ENCODE data around the gene SLC8B1. TPM values are rescaled to one million over a fixed set of nuclear protein-coding genes. Genes with fewer than 3 reads are reported as not detected.

Gene SLC8B1
- total and polyA plus RNA-seq, 2 of the 4 experiments (the other 2 are of a cell fraction), result 4.1 to 10.2 TPM

GRCh38 chr12:113373440-113373839 is 38.5 kb upstream of the SLC8B1 start:
- H3K9me1 ChIP-seq (ENCODE audit: insufficient read depth, low read length), result peaks cover 20% of the 10 kb centered on the region
- peaks cover 2% of the 10 kb centered on the region; the same call in 1 of the 2 replicates for H4K20me1 ChIP-seq (ENCODE audit: insufficient read depth, low read length)
- no peaks in the 10 kb centered on the region for H3K27me3 ChIP-seq (ENCODE audit: control insufficient read depth, insufficient read depth, low read length)
- H3K4ac ChIP-seq (ENCODE audit: low read depth, low read length), result no peak overlapping the region
- TF ChIP-seq FOS (IDR thresholded peaks at IDR 0.05; ENCODE audit: low read depth, low read length), result no peak
- TF ChIP-seq RCOR1 (IDR thresholded peaks at IDR 0.05; ENCODE audit: insufficient replicate concordance, low read length), result no peak
- TF ChIP-seq RFX5 (IDR thresholded peaks at IDR 0.05; ENCODE audit: low read depth, low read length), result no peak
- TF ChIP-seq CHD1 (IDR thresholded peaks at IDR 0.05; ENCODE audit: low read depth, low read length), result no peak
- TF ChIP-seq MXI1 (IDR thresholded peaks at IDR 0.05; ENCODE audit: borderline replicate concordance, low read depth, low read length), result no peak
- TF ChIP-seq USF2 (IDR thresholded peaks at IDR 0.05; ENCODE audit: low read depth, low read length), result no peak
- no peak for TF ChIP-seq POLR2A (IDR thresholded peaks at IDR 0.05; ENCODE audit: low read depth, low read length)
- TF ChIP-seq RAD21 (IDR thresholded peaks at IDR 0.05; ENCODE audit: low read length), result no peak
- no peak for TF ChIP-seq SMC3 (IDR thresholded peaks at IDR 0.05; ENCODE audit: low read depth, low read length)
- TF ChIP-seq BHLHE40 (IDR thresholded peaks at IDR 0.05; ENCODE audit: low read depth, low read length), result no peak
- no peak for TF ChIP-seq CTCF (conservative IDR thresholded peaks at IDR 0.05; ENCODE audit: low read depth, low read length)
- no peak for TF ChIP-seq NFE2L2 (IDR thresholded peaks at IDR 0.05; ENCODE audit: low read depth, low read length)
- no peak for TF ChIP-seq CEBPB (IDR thresholded peaks at IDR 0.05; ENCODE audit: low read depth, low read length)
- TF ChIP-seq MAZ (IDR thresholded peaks at IDR 0.05; ENCODE audit: borderline replicate concordance, low read depth, low read length), result no peak
- no peak for TF ChIP-seq MAFK (IDR thresholded peaks at IDR 0.05; ENCODE audit: low read depth, low read length)
- dilution Hi-C loops (cut with HindIII; ENCODE audit: low sequenced_read_pairs, unreplicated experiment), result no loop called here
- H2BK5ac ChIP-seq (ENCODE audit: low read depth, low read length, poor library complexity, severe bottlenecking), result peak overlapping the region; percentile 47
- BruUV-seq (replicated peaks), result no TSS peak
- no peak overlapping the region for H3K4me3 ChIP-seq (ENCODE audit: insufficient read depth, low read depth, low read length)
- H3K23ac ChIP-seq (ENCODE audit: low read depth, low read length), result no peak overlapping the region
- H2BK15ac ChIP-seq (ENCODE audit: low read depth, low read length), result no peak overlapping the region
- H2BK120ac ChIP-seq (ENCODE audit: low read depth, low read length), result no peak overlapping the region
- H3K27ac ChIP-seq (ENCODE audit: insufficient read depth, low read length), result no peak overlapping the region
- H3K14ac ChIP-seq (replicated peaks; ENCODE audit: low read depth, low read length), result no peak overlapping the region
- H3K36me3 ChIP-seq (ENCODE audit: control insufficient read depth, insufficient read depth, low read length), result peaks cover 23% of the 10 kb centered on the region
- H3K9ac ChIP-seq (ENCODE audit: low read depth, low read length), result no peak overlapping the region
- no peak overlapping the region for H2AFZ ChIP-seq (replicated peaks; ENCODE audit: low read length, poor library complexity)
- DNase-seq (no peak), ATAC-seq (ENCODE audit: low read depth) (no peak)
- H3K79me1 ChIP-seq (ENCODE audit: low read depth in 1 of 2, low read length in 2 of 2), result peaks cover 0 to 9% of the 10 kb centered on the region in 2 experiments; a peak in 2 of 4 replicates
- intact Hi-C loops (cut with micrococcal nuclease), result no loop called here
- H4K91ac ChIP-seq (ENCODE audit: insufficient read depth, low read depth, low read length), result no peak overlapping the region
- H4K5ac ChIP-seq (ENCODE audit: low read depth, low read length), result no peak overlapping the region
- no peaks in the 10 kb centered on the region; the same call in 1 of the 2 replicates for H3K4me1 ChIP-seq (ENCODE audit: control insufficient read depth, insufficient read depth, low read length)
- 100% methylated on average over 1 to 2 of the region's 3 CpGs for WGBS, 2 experiments (ENCODE audit: extremely low coverage in 2 of 2, insufficient read length in 1 of 2)
- in situ Hi-C loops (cut with MboI; ENCODE audit: low sequenced_read_pairs), result no loop called here
- H3K9me3 ChIP-seq (ENCODE audit: control insufficient read depth, insufficient read depth, low read length), result no peaks in the 10 kb centered on the region
- ChIA-PET CTCF (no interaction called here), POLR2A (ENCODE audit: unreplicated experiment) (no interaction called here)
- H3K18ac ChIP-seq (ENCODE audit: low read depth, low read length), result no peak overlapping the region
- H3K56ac ChIP-seq (ENCODE audit: extremely low read depth, insufficient read depth, low read length), result no peak overlapping the region
- H2BK20ac ChIP-seq (ENCODE audit: low read depth, low read length), result no peak overlapping the region
- H4K8ac ChIP-seq (ENCODE audit: low read depth in 2 of 2, low read length in 2 of 2), result no peak overlapping the region
- no peak overlapping the region for H2AK5ac ChIP-seq (ENCODE audit: low read depth, low read length)
- H2AK9ac ChIP-seq (replicated peaks; ENCODE audit: low read depth, low read length, poor library complexity), result no peak overlapping the region
- H3K4me2 ChIP-seq (ENCODE audit: low read depth, low read length), result no peak overlapping the region

Measured in IMR-90 (cell line).